CD14-positive monocyte (primary cell): ENCODE results near the gene PPP3CA. TPM values are rescaled to one million over a fixed set of nuclear protein-coding genes. Genes with fewer than 3 reads are reported as not detected.

Experiments
- DNase-seq, 3 donors: peaks; one replicate each; pipeline ENCODE4 v3.0.0-alpha.2; 2011 to 2022
- H2AFZ ChIP-seq: 2 replicates; pipeline ENCODE4 v1.6.0; 2012; ENCODE audit warnings: mild to moderate bottlenecking, low read depth, low read length, inconsistent platforms; ENCODE audit not compliant: insufficient read depth, poor library complexity, severe bottlenecking
- H3K27ac ChIP-seq, 2 donors: 1 replicate in 1 of 2; 2 replicates in 1 of 2; pipeline ENCODE4 v1.5.1; 2012 to 2013; ENCODE audit warnings: low read length in 2 of 2, control low read depth in 1 of 2, inconsistent platforms in 1 of 2, low read depth in 1 of 2, mild to moderate bottlenecking in 1 of 2
- H3K27me3 ChIP-seq, 2 donors: one replicate each; pipeline versions ENCODE4 v1.6.0 to v1.6.1; 2011 to 2013; ENCODE audit warnings: low read length in 2 of 2; ENCODE audit not compliant: control insufficient read depth in 2 of 2, insufficient read depth in 2 of 2
- H3K36me3 ChIP-seq, 2 donors: replicated peaks in 1 of 2; 1 replicate in 1 of 2; 2 replicates in 1 of 2; pipeline versions ENCODE4 v1.5.1 to v1.6.1; 2012 to 2013; ENCODE audit warnings: low read length in 2 of 2, control low read depth in 1 of 2, inconsistent platforms in 1 of 2, mild to moderate bottlenecking in 1 of 2; ENCODE audit not compliant: insufficient read depth in 2 of 2, control insufficient read depth in 1 of 2
- H3K4me1 ChIP-seq, 2 donors: 1 replicate in 1 of 2; 2 replicates in 1 of 2; pipeline versions ENCODE4 v1.5.1 to v1.6.1; 2012 to 2013; ENCODE audit warnings: low read length in 2 of 2, control low read depth in 1 of 2, inconsistent platforms in 1 of 2, mild to moderate bottlenecking in 1 of 2, moderate library complexity in 1 of 2; ENCODE audit not compliant: insufficient read depth in 2 of 2, control insufficient read depth in 1 of 2
- H3K4me2 ChIP-seq: replicated peaks from 2 replicates; pipeline ENCODE3; 2012; ENCODE audit warnings: low read length, moderate library complexity, mild to moderate bottlenecking; ENCODE audit not compliant: poor library complexity, severe bottlenecking; ENCODE audit errors: extremely low read depth
- H3K4me3 ChIP-seq, 3 experiments: fragments of 200-600 bp in 1 of 3; sonication (generic) in 1 of 3; replicated peaks in 1 of 3; 1 replicate in 2 of 3; 2 replicates in 1 of 3; pipeline ENCODE4 v1.5.1; 2011 to 2013; ENCODE audit warnings: low read length in 3 of 3, mild to moderate bottlenecking in 3 of 3, control low read depth in 2 of 3, low read depth in 2 of 3, inconsistent platforms in 1 of 3, moderate library complexity in 1 of 3
- H3K79me2 ChIP-seq: 2 replicates; pipeline ENCODE4 v1.6.0; 2012; ENCODE audit warnings: mild to moderate bottlenecking, control low read depth, inconsistent platforms, low read length, moderate library complexity; ENCODE audit not compliant: insufficient read depth
- H3K9ac ChIP-seq: 2 replicates; pipeline ENCODE4 v1.6.0; 2017; ENCODE audit warnings: low read length, mild to moderate bottlenecking; ENCODE audit not compliant: insufficient read depth, poor library complexity, severe bottlenecking
- H3K9me3 ChIP-seq, 2 donors: replicated peaks in 1 of 2; 1 replicate in 1 of 2; 2 replicates in 1 of 2; pipeline versions ENCODE4 v1.5.1 to v1.6.1; 2012 to 2013; ENCODE audit warnings: low read length in 2 of 2, control low read depth in 1 of 2; ENCODE audit not compliant: control insufficient read depth in 1 of 2, insufficient read depth in 1 of 2
- H4K20me1 ChIP-seq: 2 replicates; pipeline ENCODE4 v1.6.0; 2012; ENCODE audit warnings: mild to moderate bottlenecking, low read length, control low read depth, moderate library complexity; ENCODE audit not compliant: insufficient read depth
- H3K27ac Mint-ChIP-seq, 7 donors: one replicate each; pipeline ENCODE4 v1.8.0; 2020; ENCODE audit warnings: mild to moderate bottlenecking in 7 of 7, mixed read lengths in 7 of 7, moderate library complexity in 6 of 7, inconsistent platforms in 2 of 7
- H3K27me3 Mint-ChIP-seq, 3 donors: one replicate each; pipeline ENCODE4 v1.8.0; 2021 to 2022; ENCODE audit warnings: low read depth in 3 of 3, mild to moderate bottlenecking in 3 of 3, mixed read lengths in 3 of 3, moderate library complexity in 3 of 3, inconsistent platforms in 1 of 3
- H3K36me3 Mint-ChIP-seq, 2 donors: one replicate each; pipeline ENCODE4 v1.8.0; 2020; ENCODE audit warnings: mixed read lengths in 2 of 2, inconsistent platforms in 1 of 2, mild to moderate bottlenecking in 1 of 2
- H3K4me1 Mint-ChIP-seq: one replicate; pipeline ENCODE4 v1.8.0; 2020; ENCODE audit warnings: mild to moderate bottlenecking, mixed read lengths
- H3K4me3 Mint-ChIP-seq, 2 donors: one replicate each; pipeline ENCODE4 v1.8.0; 2020; ENCODE audit warnings: mild to moderate bottlenecking in 2 of 2, mixed read lengths in 2 of 2, moderate library complexity in 1 of 2
- H3K9me3 Mint-ChIP-seq, 7 donors: one replicate each; pipeline ENCODE4 v1.8.0; 2020 to 2022; ENCODE audit warnings: mixed read lengths in 7 of 7, mild to moderate bottlenecking in 6 of 7, moderate library complexity in 6 of 7, inconsistent platforms in 2 of 7
- CTCF ChIP-seq: fragments of 200-600 bp; IDR thresholded peaks from one replicate; pipeline ENCODE4 v1.8.0; 2022; ENCODE audit warnings: antibody characterized with exemption, mild to moderate bottlenecking
- WGBS: methylation state at CpG from one replicate; pipeline ENCODE4 v1.1.5; 2013; ENCODE audit warnings: missing lambda C conversion rate; ENCODE audit not compliant: insufficient coverage; 5-methylcytosine and 5-hydroxymethylcytosine counted together
- intact Hi-C, 2 donors: fragments of 100-400 bp; cut with micrococcal nuclease; formaldehyde crosslinking; loops; one replicate each; pipeline versions ENCODE4 v1.15.0 to v1.15.1; 2023
- polyA plus RNA-seq, 3 donors: library from polyadenylated mRNA; depleted of rRNA in 1 of 3; unstranded in 2 of 3; stranded (reverse) in 1 of 3; fragments of 300-500 nt in 2 of 3; fragments of >200 nt in 1 of 3; fragmentation: Illumina TruSeq in 2 of 3; gene quantifications; 1 replicate in 2 of 3; 2 replicates in 1 of 3; pipeline ENCODE4 v1.2.3, GENCODE V29; 2012 to 2021

PPP3CA gene
- polyA plus RNA-seq, 3 donors = 5.1 to 9.7 (median 8.9) TPM

DNA sequence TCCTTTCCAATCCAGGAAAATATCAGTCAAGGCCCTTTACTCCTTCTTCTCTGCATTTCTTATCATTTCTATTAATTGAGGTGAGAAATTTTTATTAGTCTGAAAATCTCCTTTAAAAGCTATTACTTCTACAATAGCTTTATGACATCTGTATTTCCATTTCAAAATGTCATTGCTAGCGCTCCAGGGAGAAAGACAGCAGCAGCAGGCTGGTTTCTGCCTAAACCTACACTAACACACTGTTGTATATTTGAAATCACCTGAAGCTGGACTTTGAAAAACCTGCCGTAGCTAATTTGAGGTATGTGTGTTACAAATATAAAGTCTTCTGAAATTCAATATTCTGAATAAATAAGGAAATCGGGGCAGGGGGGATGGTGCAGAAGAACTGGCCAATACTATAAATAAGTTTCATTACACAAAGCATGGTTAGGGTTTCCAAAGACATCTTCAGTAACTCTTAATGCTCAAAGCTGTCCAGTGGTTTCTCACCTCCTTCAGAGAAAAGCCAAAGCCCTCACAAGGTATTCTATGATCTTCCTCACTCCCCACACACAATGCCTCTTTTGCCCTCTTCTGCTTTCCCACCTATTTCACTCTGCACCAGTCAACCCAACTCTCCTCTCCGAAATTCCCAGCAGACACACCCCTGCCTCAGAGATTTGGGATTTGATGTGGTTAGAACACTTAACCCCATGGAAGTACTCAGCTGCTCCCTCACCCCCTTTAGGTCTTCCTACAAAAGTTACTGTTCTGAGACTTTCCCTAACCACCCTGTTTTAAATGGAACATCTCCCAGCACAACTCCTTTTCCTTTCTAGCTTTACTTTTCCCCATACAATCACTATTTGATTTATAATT, 122.7 kb downstream of the PPP3CA start:
- Histone ChIP-seq H3K9me3 (no peaks in the 10 kb centered on the region), H4K20me1 (peaks cover 98% of the 10 kb centered on the region), H3K27ac (no peak overlapping the region), H3K4me2 (no peak overlapping the region), H3K9ac (no peak overlapping the region), H3K36me3 (no peaks in the 10 kb centered on the region), H2AFZ (no peak overlapping the region), H3K4me3 (no peak overlapping the region), H3K27me3 (no peaks in the 10 kb centered on the region), H3K79me2 (peaks cover 72% of the 10 kb centered on the region), H3K4me1 (no peaks in the 10 kb centered on the region)
- intact Hi-C loops = no loop called here
- no peaks in the 10 kb centered on the region for H3K9me3 Mint-ChIP-seq
- no peak overlapping the region for H3K4me3 Mint-ChIP-seq
- H3K4me1 Mint-ChIP-seq = peaks cover 2% of the 10 kb centered on the region
- no peaks in the 10 kb centered on the region for H3K27me3 Mint-ChIP-seq
- DNase-seq = no peak
- H3K36me3 Mint-ChIP-seq = no peaks in the 10 kb centered on the region
- TF ChIP-seq CTCF = no peak
- WGBS = no CpG with 5 or more reads among the region's 4 CpGs
- H3K27ac Mint-ChIP-seq = peak overlapping the region in 1 of 7 donors; percentile 69

DNA sequence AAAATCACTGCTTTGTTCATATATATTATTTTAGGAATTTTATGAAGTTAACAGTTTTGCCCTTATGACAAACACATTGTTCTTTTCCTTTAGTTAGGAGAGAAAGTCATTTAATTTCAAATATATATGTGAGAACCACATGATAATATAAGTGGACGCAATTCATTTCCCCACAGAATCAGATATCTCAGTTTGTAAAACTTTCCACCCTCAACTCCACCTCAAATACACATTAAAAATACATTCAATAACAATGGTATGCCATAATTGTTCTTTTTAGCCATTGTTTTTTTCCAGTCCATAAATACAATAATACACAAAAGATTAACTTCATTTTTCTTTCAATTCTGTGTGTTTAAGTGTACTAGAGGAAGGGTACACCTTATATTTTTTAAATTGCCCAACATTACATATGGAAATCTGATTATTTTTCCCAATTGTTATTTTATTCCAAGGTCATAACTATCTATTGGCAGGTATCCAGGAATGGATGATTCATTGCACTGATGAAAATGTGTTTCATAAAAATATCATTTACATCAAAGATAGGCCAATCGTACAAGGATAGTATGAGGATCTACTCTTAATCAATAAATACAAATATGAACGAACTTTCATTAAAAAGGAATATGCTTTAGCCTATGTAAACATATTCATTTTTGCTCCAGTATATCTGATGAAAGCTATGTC, 125.0 kb downstream of the PPP3CA start:
- no peaks in the 10 kb centered on the region for H3K9me3 ChIP-seq
- H3K4me2 ChIP-seq = no peak overlapping the region
- H3K4me1 ChIP-seq = no peaks in the 10 kb centered on the region
- H3K27ac ChIP-seq = no peak overlapping the region
- Mint-ChIP-seq H3K9me3 (no peaks in the 10 kb centered on the region), H3K27ac (no peak overlapping the region), H3K4me3 (no peak overlapping the region), H3K27me3 (no peaks in the 10 kb centered on the region), H3K4me1 (peaks cover 2% of the 10 kb centered on the region), H3K36me3 (no peaks in the 10 kb centered on the region)
- H3K4me3 ChIP-seq = no peak overlapping the region
- TF ChIP-seq CTCF = no peak
- peaks cover 65% of the 10 kb centered on the region for H3K79me2 ChIP-seq
- H4K20me1 ChIP-seq = peaks cover 98% of the 10 kb centered on the region
- DNase-seq = no peak
- no CpG with 5 or more reads among the region's 3 CpGs for WGBS
- H2AFZ ChIP-seq = no peak overlapping the region
- intact Hi-C loops = no loop called here
- H3K36me3 ChIP-seq = no peaks in the 10 kb centered on the region
- no peak overlapping the region for H3K9ac ChIP-seq
- no peaks in the 10 kb centered on the region for H3K27me3 ChIP-seq
